ENCODE results near the gene TMEM132E.

Gene TMEM132E

GRCh38 chr17:34669511-34669910, 90.1 kb downstream of the TMEM132E start:
- Histone ChIP-seq H4K20me1 (ENCODE audit: insufficient read depth, low read length) (no peaks in the 10 kb centered on the region), H3K4me2 (ENCODE audit: low read length) (no peak overlapping the region), H3K27ac (ENCODE audit: low read depth, low read length, poor library complexity, severe bottlenecking) (no peak overlapping the region), H3K9ac (ENCODE audit: low read length) (no peak overlapping the region), H3K9me3 (ENCODE audit: low read length) (no peaks in the 10 kb centered on the region), H3K36me3 (ENCODE audit: insufficient read depth, low read length) (no peaks in the 10 kb centered on the region), H3F3A (ENCODE audit: insufficient read depth, low read length) (no peaks in the 10 kb centered on the region), H3K27me3 (ENCODE audit: insufficient read depth, low read length) (no peaks in the 10 kb centered on the region), H3K79me2 (ENCODE audit: insufficient read depth, low read length) (no peaks in the 10 kb centered on the region), H3K4me3 (ENCODE audit: low read depth, low read length, poor library complexity, severe bottlenecking) (no peak overlapping the region), H3K4me1 (ENCODE audit: insufficient read depth, low read length, severe bottlenecking) (no peaks in the 10 kb centered on the region), H3K9me2 (ENCODE audit: low read depth, low read length) (no peaks in the 10 kb centered on the region), H2AFZ (ENCODE audit: low read length) (no peak overlapping the region)
- TF ChIP-seq EZH2 (IDR thresholded peaks at IDR 0.05; ENCODE audit: borderline replicate concordance, low read length), result no peak
- TF ChIP-seq CTCF (IDR thresholded peaks at IDR 0.05; ENCODE audit: low read length), result no peak

- TF ChIP-seq CTCF (IDR thresholded peaks at IDR 0.05; ENCODE audit: low read length) (no peak), EZH2 (IDR thresholded peaks at IDR 0.05; ENCODE audit: borderline replicate concordance, low read length) (no peak)
These were observed 91.2 kb downstream of the TMEM132E start for GRCh38 chr17:34670618-34671017.

GRCh38 chr17:34671191-34671590, 91.8 kb downstream of the TMEM132E start:
- Histone ChIP-seq H3K4me1 (ENCODE audit: insufficient read depth, low read length, severe bottlenecking) (no peaks in the 10 kb centered on the region), H3K4me3 (ENCODE audit: low read depth, low read length, poor library complexity, severe bottlenecking) (no peak overlapping the region), H3K27me3 (ENCODE audit: insufficient read depth, low read length) (no peaks in the 10 kb centered on the region), H3K9ac (ENCODE audit: low read length) (no peak overlapping the region), H3F3A (ENCODE audit: insufficient read depth, low read length) (no peaks in the 10 kb centered on the region), H3K27ac (ENCODE audit: low read depth, low read length, poor library complexity, severe bottlenecking) (no peak overlapping the region), H4K20me1 (ENCODE audit: insufficient read depth, low read length) (no peaks in the 10 kb centered on the region), H3K4me2 (ENCODE audit: low read length) (no peak overlapping the region), H3K9me3 (ENCODE audit: low read length) (no peaks in the 10 kb centered on the region), H3K79me2 (ENCODE audit: insufficient read depth, low read length) (no peaks in the 10 kb centered on the region), H3K36me3 (ENCODE audit: insufficient read depth, low read length) (no peaks in the 10 kb centered on the region), H3K9me2 (ENCODE audit: low read depth, low read length) (no peaks in the 10 kb centered on the region), H2AFZ (ENCODE audit: low read length) (no peak overlapping the region)
- TF ChIP-seq CTCF (IDR thresholded peaks at IDR 0.05; ENCODE audit: low read length) (no peak), EZH2 (IDR thresholded peaks at IDR 0.05; ENCODE audit: borderline replicate concordance, low read length) (no peak)

More at GRCh38 chr17:34670618-34671017, 91.2 kb downstream of the TMEM132E start:
- Histone ChIP-seq H3F3A (ENCODE audit: insufficient read depth, low read length) (no peaks in the 10 kb centered on the region), H3K9me2 (ENCODE audit: low read depth, low read length) (no peaks in the 10 kb centered on the region), H3K4me2 (ENCODE audit: low read length) (no peak overlapping the region), H3K4me3 (ENCODE audit: low read depth, low read length, poor library complexity, severe bottlenecking) (no peak overlapping the region), H2AFZ (ENCODE audit: low read length) (no peak overlapping the region), H3K27me3 (ENCODE audit: insufficient read depth, low read length) (no peaks in the 10 kb centered on the region), H4K20me1 (ENCODE audit: insufficient read depth, low read length) (no peaks in the 10 kb centered on the region), H3K27ac (ENCODE audit: low read depth, low read length, poor library complexity, severe bottlenecking) (no peak overlapping the region), H3K9ac (ENCODE audit: low read length) (no peak overlapping the region), H3K9me3 (ENCODE audit: low read length) (no peaks in the 10 kb centered on the region), H3K4me1 (ENCODE audit: insufficient read depth, low read length, severe bottlenecking) (no peaks in the 10 kb centered on the region), H3K36me3 (ENCODE audit: insufficient read depth, low read length) (no peaks in the 10 kb centered on the region), H3K79me2 (ENCODE audit: insufficient read depth, low read length) (no peaks in the 10 kb centered on the region)
